Parathyroid adenoma (tissue), 2 donors: ENCODE data around the gene ESRRB.

Experiments used
- H2AFZ ChIP-seq: fragments of 300-600 bp; sonication (generic); one replicate; pipeline ENCODE4 v1.7.0; 2017; ENCODE audit warnings: antibody characterized with exemption, mild to moderate bottlenecking
- H3K27ac ChIP-seq: fragments of 300-600 bp; sonication (generic); one replicate; pipeline ENCODE4 v1.7.0; 2017
- H3K27me3 ChIP-seq: fragments of 300-600 bp; sonication (generic); one replicate; pipeline ENCODE4 v1.7.0; 2017; ENCODE audit warnings: low read length; ENCODE audit not compliant: control insufficient read depth, insufficient read depth
- H3K36me3 ChIP-seq: fragments of 300-600 bp; sonication (generic); one replicate; pipeline ENCODE4 v1.7.0; 2017; ENCODE audit warnings: low read length; ENCODE audit not compliant: control insufficient read depth, insufficient read depth
- H3K4me1 ChIP-seq: fragments of 300-600 bp; sonication (generic); one replicate; pipeline ENCODE4 v1.7.0; 2017; ENCODE audit warnings: control low read depth
- H3K4me2 ChIP-seq: fragments of 300-600 bp; sonication (generic); one replicate; pipeline ENCODE4 v1.7.0; 2017; ENCODE audit warnings: low read length
- H3K4me3 ChIP-seq: fragments of 300-600 bp; sonication (generic); one replicate; pipeline ENCODE4 v1.7.0; 2017; ENCODE audit warnings: low read depth, low read length
- H3K79me2 ChIP-seq: fragments of 300-600 bp; sonication (generic); one replicate; pipeline ENCODE4 v1.7.0; 2017; ENCODE audit warnings: control low read depth
- H3K9ac ChIP-seq: fragments of 300-600 bp; sonication (generic); one replicate; pipeline ENCODE4 v1.7.0; 2017; ENCODE audit warnings: mild to moderate bottlenecking
- H3K9me3 ChIP-seq: fragments of 300-600 bp; sonication (generic); one replicate; pipeline ENCODE4 v1.7.0; 2017; ENCODE audit warnings: low read length; ENCODE audit not compliant: control insufficient read depth
- CTCF ChIP-seq: fragments of 300-600 bp; sonication (generic); IDR thresholded peaks from one replicate; pipeline ENCODE4 v1.7.0; 2017; ENCODE audit warnings: antibody characterized with exemption, mild to moderate bottlenecking
- donor health status: primary hyperparathyroidism.

The ESRRB gene

DNA sequence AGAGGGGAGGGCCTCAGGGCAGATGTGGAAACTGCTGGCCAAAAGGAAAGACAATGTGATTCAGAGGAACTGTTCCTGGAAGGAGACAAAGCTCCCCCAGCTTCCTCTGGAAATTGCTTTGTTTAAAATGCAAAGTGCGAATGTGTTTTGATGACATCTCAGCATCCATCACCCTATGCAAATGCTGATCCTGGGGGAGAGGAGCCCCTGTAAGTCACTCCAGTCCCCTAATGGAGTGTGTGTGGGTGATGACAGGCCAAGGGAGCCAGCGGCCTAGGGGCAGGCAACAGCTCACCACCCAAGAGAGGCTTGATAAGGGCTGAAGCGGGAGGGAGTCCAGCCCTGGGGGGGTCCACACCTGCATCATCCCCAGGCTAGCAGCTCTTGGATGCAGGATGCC lies 134.2 kb downstream of the ESRRB start:
- Histone ChIP-seq H3K9me3 (no peaks in the 10 kb centered on the region), H3K27ac (no peak overlapping the region), H3K4me2 (no peak overlapping the region), H3K4me3 (no peak overlapping the region), H3K27me3 (no peaks in the 10 kb centered on the region), H2AFZ (no peak overlapping the region), H3K36me3 (no peaks in the 10 kb centered on the region), H3K9ac (no peak overlapping the region), H3K79me2 (no peaks in the 10 kb centered on the region), H3K4me1 (no peaks in the 10 kb centered on the region)
- no peak for TF ChIP-seq CTCF

DNA sequence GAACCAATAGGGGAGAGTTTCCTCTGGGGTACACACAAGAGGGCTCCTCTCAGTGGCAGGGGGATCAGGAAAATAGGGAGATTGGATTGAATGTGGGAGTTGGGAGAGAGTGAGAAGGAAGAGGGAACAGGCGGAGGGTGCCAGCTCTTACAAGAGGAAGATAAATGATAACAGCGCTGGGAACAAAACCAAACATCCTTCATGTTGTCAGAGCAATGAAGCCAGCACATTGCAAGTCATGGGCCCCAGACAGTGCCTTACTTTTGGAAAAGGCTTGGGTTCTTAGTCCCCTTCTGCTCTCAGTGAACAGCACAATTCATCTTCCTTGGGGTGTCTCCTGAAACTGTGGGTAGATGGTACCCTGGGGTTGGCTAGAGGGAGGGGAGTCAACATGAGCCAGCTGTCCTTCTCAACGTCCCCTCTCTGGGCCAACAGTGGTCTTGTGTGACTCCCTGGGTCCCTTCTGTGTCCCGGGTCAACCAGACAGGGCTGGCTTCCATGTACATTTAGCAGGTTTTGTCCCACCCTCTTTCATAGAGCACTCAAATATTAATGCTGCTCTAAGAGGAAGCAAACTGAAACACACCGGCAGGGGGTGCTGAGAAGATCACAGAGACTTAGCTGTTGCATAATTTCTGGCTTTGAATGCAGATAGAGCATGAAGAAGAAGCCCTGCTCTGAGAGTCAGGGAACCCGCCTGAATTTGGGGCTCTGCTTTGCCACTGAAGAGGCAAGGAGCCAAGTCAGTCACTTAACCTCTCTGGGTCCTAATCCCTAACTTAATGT lies 138.5 kb downstream of the ESRRB start:
- Histone ChIP-seq H3K36me3 (no peaks in the 10 kb centered on the region), H3K79me2 (no peaks in the 10 kb centered on the region)

DNA sequence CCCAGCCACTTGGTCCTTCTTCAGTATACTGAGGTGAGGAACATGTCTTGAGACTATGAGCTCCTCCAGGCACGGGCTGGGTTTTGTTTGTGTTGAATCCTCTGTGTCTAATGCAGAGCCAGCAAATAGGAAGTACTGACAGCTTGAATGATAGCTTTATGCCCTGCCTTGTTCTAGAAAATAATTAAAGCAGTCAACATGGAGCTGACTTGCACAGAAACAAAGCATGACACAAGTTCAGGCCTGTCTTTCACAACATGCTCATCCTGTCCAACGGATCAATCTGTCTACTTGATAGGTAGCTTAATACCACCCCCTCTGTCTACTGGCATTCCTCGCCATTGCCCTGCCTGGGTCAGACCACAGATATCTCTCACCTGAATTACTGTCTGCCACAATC lies 140.9 kb downstream of the ESRRB start:
- no peaks in the 10 kb centered on the region for H3K4me1 ChIP-seq
- no peaks in the 10 kb centered on the region for H3K79me2 ChIP-seq
- H3K36me3 ChIP-seq: no peaks in the 10 kb centered on the region
- no peaks in the 10 kb centered on the region for H3K27me3 ChIP-seq
- no peaks in the 10 kb centered on the region for H3K9me3 ChIP-seq
- no peak for TF ChIP-seq CTCF
- H3K4me2 ChIP-seq: no peak overlapping the region
- H3K9ac ChIP-seq: no peak overlapping the region
- H2AFZ ChIP-seq: no peak overlapping the region
- H3K27ac ChIP-seq: no peak overlapping the region
- H3K4me3 ChIP-seq: no peak overlapping the region

More for the DNA sequence above, 138.5 kb downstream of the ESRRB start:
- no peaks in the 10 kb centered on the region for H3K4me1 ChIP-seq
- H3K9me3 ChIP-seq: no peaks in the 10 kb centered on the region
- H3K4me3 ChIP-seq: no peak overlapping the region
- H2AFZ ChIP-seq: no peak overlapping the region
- no peak overlapping the region for H3K27ac ChIP-seq
- H3K4me2 ChIP-seq: no peak overlapping the region
- TF ChIP-seq CTCF: no peak
- H3K9ac ChIP-seq: no peak overlapping the region
- H3K27me3 ChIP-seq: no peaks in the 10 kb centered on the region

DNA sequence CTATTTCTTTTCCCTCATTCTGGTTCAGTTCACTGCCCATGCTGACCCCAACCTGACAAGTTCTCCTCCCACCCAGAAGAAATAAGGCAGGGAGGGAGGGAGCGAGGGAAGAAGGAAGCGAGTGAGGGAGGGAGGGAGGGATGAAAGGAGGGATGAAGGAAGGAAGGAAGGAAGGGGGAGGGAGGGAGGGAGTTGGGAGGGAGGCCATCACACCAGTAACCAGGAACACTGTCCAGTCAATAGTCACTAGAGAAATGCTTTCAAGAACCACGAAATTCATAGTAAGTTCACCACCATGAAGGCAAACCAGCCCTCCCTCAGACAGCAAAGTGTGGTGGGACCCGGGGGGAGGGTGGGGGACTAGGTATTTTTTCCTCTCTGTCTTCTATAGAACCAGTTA lies 142.4 kb downstream of the ESRRB start:
- no peak for TF ChIP-seq CTCF
- no peak overlapping the region for H3K27ac ChIP-seq
- no peak overlapping the region for H3K9ac ChIP-seq
- no peaks in the 10 kb centered on the region for H3K4me1 ChIP-seq
- no peak overlapping the region for H2AFZ ChIP-seq
- no peak overlapping the region for H3K4me2 ChIP-seq
- H3K27me3 ChIP-seq: no peaks in the 10 kb centered on the region
- H3K79me2 ChIP-seq: no peaks in the 10 kb centered on the region
- no peaks in the 10 kb centered on the region for H3K9me3 ChIP-seq
- no peaks in the 10 kb centered on the region for H3K36me3 ChIP-seq
- H3K4me3 ChIP-seq: no peak overlapping the region
